Measurements from ENCODE around the gene CASR.
"Not testable (repeated sequence)": the region's sequence is repeated elsewhere in the genome, so short reads cannot be mapped to it uniquely, and the experiment has no call there.

Gene CASR

DNA sequence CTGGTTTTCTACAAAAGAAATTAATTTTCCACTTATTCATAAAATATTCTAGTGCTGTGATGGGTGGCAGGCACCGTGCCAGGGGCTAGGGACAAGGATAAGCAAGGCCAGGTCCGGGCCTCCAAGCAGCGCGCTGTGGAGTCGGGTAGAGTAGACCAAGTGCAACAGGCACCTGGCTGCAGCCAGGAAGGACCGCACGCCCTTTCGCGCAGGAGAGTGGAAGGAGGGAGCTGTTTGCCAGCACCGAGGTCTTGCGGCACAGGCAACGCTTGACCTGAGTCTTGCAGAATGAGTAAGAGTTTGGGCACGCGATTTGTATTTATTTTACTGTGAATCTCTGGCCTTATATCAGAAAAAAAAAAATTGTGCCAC lies at the start of gene CASR:
Gene CASR, plus strand, starts transcription at position 148 of the 372 bp plus-strand sequence. CDS start 70,522 bp downstream, outside the sequence.
- Histone ChIP-seq H3K9me3 (ENCODE audit: control insufficient read depth, insufficient read depth, low read length) (no peaks in the 10 kb centered on the region), H3K9ac (ENCODE audit: low read depth, low read length) (peak within 1 kb of the TSS; percentile 47; the same call in 1 of the 2 replicates), H3K4me1 (ENCODE audit: insufficient read depth, low read length) (no peaks in the 10 kb centered on the region), H3K36me3 (ENCODE audit: insufficient read depth, low read length) (no peaks in the 10 kb centered on the region)

- no peak overlapping the region for H3K9ac ChIP-seq (ENCODE audit: low read depth, low read length)
These were observed 37.0 kb upstream of the CASR start for GRCh38 chr3:122146466-122146865.

DNA sequence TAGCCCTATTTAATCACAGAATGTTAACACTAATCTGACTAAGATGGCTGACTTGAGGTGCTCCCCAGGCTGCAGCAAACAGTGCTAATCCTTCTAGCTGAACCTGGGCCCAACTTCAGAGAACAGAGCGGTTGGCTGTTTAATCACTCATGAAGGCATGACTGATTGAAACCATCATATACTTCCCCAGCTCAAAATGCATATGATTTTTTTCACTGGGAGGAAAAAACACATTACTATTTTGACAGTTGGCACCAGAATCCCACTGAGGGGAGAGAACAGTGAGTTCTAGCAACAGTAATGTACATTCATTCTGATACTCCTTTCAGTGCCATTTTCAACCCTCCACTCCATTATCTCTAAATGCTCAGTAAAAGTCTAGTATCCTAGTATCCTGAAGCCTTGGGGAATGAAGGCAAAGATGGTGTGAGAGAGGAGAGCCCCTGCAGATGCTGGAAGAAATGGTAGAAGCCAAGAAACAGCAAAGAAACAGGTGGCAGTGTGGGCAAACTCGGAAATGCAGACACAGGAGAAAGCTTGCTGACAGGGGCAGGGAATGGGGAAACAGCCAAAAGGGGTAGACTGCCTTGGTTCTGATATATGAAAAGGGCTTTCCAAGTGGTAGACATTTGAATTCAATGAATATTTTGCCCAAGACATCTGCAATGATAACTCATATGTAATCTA lies 34.4 kb upstream of the CASR start:
- no peaks in the 10 kb centered on the region for H3K36me3 ChIP-seq (ENCODE audit: insufficient read depth, low read length)
- H3K4me1 ChIP-seq (ENCODE audit: insufficient read depth, low read length): no peaks in the 10 kb centered on the region
- H3K9ac ChIP-seq (ENCODE audit: low read depth, low read length): no peak overlapping the region
- H3K9me3 ChIP-seq (ENCODE audit: control insufficient read depth, insufficient read depth, low read length): no peaks in the 10 kb centered on the region

More at GRCh38 chr3:122146466-122146865, 37.0 kb upstream of the CASR start:
- Histone ChIP-seq H3K4me1 (ENCODE audit: insufficient read depth, low read length) (no peaks in the 10 kb centered on the region), H3K9me3 (ENCODE audit: control insufficient read depth, insufficient read depth, low read length) (no peaks in the 10 kb centered on the region), H3K36me3 (ENCODE audit: insufficient read depth, low read length) (no peaks in the 10 kb centered on the region)

- Histone ChIP-seq H3K9ac (ENCODE audit: low read depth, low read length) (no peak overlapping the region), H3K4me1 (ENCODE audit: insufficient read depth, low read length) (no peaks in the 10 kb centered on the region), H3K36me3 (ENCODE audit: insufficient read depth, low read length) (no peaks in the 10 kb centered on the region), H3K9me3 (ENCODE audit: control insufficient read depth, insufficient read depth, low read length) (no peaks in the 10 kb centered on the region)
These were observed 32.0 kb upstream of the CASR start for GRCh38 chr3:122151480-122151879.

GRCh38 chr3:122164983-122165382 lies 18.5 kb upstream of the CASR start:
- H3K9me3 ChIP-seq (ENCODE audit: control insufficient read depth, insufficient read depth, low read length); H3K4me1 ChIP-seq (ENCODE audit: insufficient read depth, low read length); H3K36me3 ChIP-seq (ENCODE audit: insufficient read depth, low read length); H3K9ac ChIP-seq (ENCODE audit: low read depth, low read length): not testable (repeated sequence)

DNA sequence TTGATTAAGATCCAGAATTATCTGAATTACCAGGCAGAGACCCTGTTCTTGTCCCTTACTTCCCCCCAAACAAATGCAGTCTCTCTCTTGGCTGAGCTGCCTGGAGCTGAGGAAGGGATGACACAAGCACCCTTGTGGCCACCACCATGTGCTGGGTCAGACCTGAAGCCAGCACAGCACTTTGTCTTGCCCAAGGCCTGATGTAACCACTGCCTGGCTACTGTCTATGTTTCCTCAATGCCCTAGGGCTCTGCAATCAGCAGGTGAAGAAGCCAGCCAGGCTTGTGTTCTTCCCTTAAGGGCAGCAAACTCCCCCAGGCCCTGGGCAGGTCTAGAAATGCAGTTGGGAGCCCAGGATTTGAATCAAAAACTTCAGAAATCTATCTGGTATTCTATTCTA lies 15.8 kb upstream of the CASR start:
- no peaks in the 10 kb centered on the region for H3K36me3 ChIP-seq (ENCODE audit: insufficient read depth, low read length)
- H3K9me3 ChIP-seq (ENCODE audit: control insufficient read depth, insufficient read depth, low read length): no peaks in the 10 kb centered on the region
- H3K9ac ChIP-seq (ENCODE audit: low read depth, low read length): no peak overlapping the region

DNA sequence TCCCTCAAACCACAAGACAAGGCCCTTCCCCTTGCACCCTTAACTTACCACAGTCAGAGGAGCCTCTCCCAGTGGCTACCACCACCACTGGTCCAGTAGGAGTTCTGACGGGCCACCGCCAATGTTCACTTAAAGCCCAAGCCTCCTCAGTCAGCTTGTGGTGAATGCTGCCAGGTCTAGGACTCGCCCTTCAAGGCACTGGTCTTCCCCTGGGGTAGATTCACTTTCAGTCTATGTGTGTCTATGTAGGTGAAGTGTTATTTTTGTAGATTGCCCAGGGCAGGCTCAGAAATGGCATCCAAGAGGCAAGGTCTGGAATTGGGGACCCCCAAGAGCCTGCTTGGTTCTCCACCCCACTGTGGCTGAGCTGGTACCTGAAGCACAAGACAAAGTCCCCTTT lies 15.4 kb upstream of the CASR start:
- no peaks in the 10 kb centered on the region for H3K4me1 ChIP-seq (ENCODE audit: insufficient read depth, low read length)
- H3K9me3 ChIP-seq (ENCODE audit: control insufficient read depth, insufficient read depth, low read length): no peaks in the 10 kb centered on the region
- H3K9ac ChIP-seq (ENCODE audit: low read depth, low read length): no peak overlapping the region
- H3K36me3 ChIP-seq (ENCODE audit: insufficient read depth, low read length): no peaks in the 10 kb centered on the region

More for the DNA sequence above, 15.8 kb upstream of the CASR start:
- H3K4me1 ChIP-seq (ENCODE audit: insufficient read depth, low read length): no peaks in the 10 kb centered on the region

DNA sequence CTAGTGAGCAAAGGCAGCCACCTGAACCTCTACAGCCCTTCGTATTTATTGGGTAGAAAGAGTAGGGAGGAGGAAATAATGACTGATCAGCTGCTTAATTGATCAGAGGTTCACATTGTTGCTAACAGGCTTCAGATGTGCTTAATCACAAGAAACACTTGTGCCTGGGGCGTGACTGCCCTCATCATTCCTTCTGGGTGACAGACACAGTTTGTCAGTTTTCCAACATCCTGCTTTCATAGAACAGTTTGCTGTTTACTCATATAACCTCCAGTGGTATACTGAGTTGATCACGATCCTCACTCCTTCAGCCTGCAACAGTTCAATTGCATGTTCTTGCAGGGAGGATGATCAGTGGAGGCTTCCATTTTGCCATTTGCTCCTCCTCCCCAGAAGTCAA lies 13.6 kb upstream of the CASR start:
- Histone ChIP-seq H3K9me3 (ENCODE audit: control insufficient read depth, insufficient read depth, low read length) (no peaks in the 10 kb centered on the region), H3K36me3 (ENCODE audit: insufficient read depth, low read length) (no peaks in the 10 kb centered on the region), H3K4me1 (ENCODE audit: insufficient read depth, low read length) (no peaks in the 10 kb centered on the region), H3K9ac (ENCODE audit: low read depth, low read length) (no peak overlapping the region)

- H3K9me3 ChIP-seq (ENCODE audit: control insufficient read depth, insufficient read depth, low read length); H3K4me1 ChIP-seq (ENCODE audit: insufficient read depth, low read length); H3K9ac ChIP-seq (ENCODE audit: low read depth, low read length); H3K36me3 ChIP-seq (ENCODE audit: insufficient read depth, low read length): not testable (repeated sequence)
These were observed 12.1 kb upstream of the CASR start for GRCh38 chr3:122171361-122171760.

DNA sequence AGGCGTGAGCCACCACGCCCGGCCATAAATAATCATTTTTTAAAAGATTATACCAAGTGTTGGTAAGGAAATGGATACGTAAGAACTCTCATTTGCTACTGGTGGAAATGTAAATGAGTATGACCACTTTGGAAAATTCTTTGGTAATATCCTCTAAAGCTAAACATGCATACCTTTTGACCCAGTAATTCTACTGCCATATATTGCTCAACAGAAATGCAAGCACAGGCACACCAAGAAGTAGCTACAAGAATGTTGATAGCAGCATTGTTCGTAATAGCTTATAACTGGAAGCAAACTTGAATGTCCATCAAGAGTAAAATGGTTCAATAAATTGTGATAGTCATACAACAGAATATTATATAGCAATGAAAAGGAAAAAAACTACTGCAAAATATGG lies 4.8 kb upstream of the CASR start:
- H3K9ac ChIP-seq (ENCODE audit: low read depth, low read length): no peak overlapping the region
- no peaks in the 10 kb centered on the region for H3K4me1 ChIP-seq (ENCODE audit: insufficient read depth, low read length)
- no peaks in the 10 kb centered on the region for H3K9me3 ChIP-seq (ENCODE audit: control insufficient read depth, insufficient read depth, low read length)
- H3K36me3 ChIP-seq (ENCODE audit: insufficient read depth, low read length): no peaks in the 10 kb centered on the region

DNA sequence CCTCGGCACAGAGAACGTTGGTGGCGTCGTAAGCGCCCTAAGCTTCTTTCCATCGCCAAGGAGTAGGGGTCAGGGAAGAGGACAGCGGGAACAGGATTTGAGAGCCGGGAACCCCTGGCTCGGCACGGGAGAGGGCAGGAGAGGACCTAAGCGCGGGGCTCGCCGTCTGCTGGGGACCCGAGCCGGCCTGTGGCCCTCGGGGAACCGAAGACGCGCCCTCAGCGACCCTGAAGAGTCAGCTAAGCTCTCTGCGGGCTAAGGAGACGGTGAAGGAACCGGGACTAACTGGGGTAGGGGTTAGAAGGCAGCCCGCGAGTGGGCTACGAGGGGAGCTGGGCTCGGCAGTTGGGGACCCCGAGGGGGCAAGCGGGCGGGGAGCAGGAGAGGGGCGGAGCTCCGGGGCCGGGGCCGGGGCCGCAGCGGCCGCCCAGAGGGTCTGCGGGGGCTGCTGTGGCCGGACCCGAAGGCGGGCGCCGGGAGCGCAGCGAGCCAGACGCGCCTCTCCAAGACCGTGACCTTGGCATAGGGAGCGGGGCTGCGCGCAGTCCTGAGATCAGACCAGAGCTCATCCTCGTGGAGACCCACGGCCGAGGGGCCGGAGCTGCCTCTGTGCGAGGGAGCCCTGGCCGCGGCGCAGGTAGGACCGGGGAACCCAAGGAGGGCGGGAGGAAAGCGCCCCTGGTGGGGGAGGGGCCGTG lies 574 bp downstream of the CASR start:
- Histone ChIP-seq H3K9me3 (ENCODE audit: control insufficient read depth, insufficient read depth, low read length) (no peaks in the 10 kb centered on the region), H3K36me3 (ENCODE audit: insufficient read depth, low read length) (no peaks in the 10 kb centered on the region), H3K4me1 (ENCODE audit: insufficient read depth, low read length) (no peaks in the 10 kb centered on the region), H3K9ac (ENCODE audit: low read depth, low read length) (peak overlapping the region; percentile 47; the same call in 1 of the 2 replicates)

GRCh38 chr3:122184591-122184929 lies 1.1 kb downstream of the CASR start:
- Histone ChIP-seq H3K9ac (ENCODE audit: low read depth, low read length) (peak overlapping the region; percentile 47), H3K9me3 (ENCODE audit: control insufficient read depth, insufficient read depth, low read length) (no peaks in the 10 kb centered on the region), H3K36me3 (ENCODE audit: insufficient read depth, low read length) (no peaks in the 10 kb centered on the region), H3K4me1 (ENCODE audit: insufficient read depth, low read length) (no peaks in the 10 kb centered on the region)

- no peaks in the 10 kb centered on the region for H3K9me3 ChIP-seq (ENCODE audit: control insufficient read depth, insufficient read depth, low read length)
- H3K4me1 ChIP-seq (ENCODE audit: insufficient read depth, low read length): no peaks in the 10 kb centered on the region
- H3K36me3 ChIP-seq (ENCODE audit: insufficient read depth, low read length): no peaks in the 10 kb centered on the region
- no peak overlapping the region for H3K9ac ChIP-seq (ENCODE audit: low read depth, low read length)
These were observed 2.9 kb downstream of the CASR start for GRCh38 chr3:122186372-122186771.

DNA sequence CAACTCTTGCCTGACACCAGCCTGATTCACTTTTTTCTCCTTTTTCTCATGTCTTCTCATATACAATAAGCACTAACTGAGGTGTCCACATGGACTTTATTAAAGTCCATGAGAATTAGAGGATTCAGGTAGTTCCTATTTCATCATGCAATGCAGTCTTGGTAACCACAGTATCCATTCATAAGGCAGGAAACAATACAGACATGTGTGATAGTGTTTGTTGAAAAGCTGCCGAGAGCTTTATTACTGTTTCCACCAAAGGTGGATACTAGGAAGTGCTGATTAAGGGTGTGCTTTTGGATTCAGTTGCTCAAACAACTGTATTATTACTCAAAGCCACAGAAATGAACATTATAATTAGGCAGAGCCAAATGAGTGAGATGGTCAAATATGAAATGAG lies 5.3 kb downstream of the CASR start:
- no peaks in the 10 kb centered on the region for H3K36me3 ChIP-seq (ENCODE audit: insufficient read depth, low read length)
- H3K9me3 ChIP-seq (ENCODE audit: control insufficient read depth, insufficient read depth, low read length): no peaks in the 10 kb centered on the region
- no peak overlapping the region for H3K9ac ChIP-seq (ENCODE audit: low read depth, low read length)
- no peaks in the 10 kb centered on the region for H3K4me1 ChIP-seq (ENCODE audit: insufficient read depth, low read length)

DNA sequence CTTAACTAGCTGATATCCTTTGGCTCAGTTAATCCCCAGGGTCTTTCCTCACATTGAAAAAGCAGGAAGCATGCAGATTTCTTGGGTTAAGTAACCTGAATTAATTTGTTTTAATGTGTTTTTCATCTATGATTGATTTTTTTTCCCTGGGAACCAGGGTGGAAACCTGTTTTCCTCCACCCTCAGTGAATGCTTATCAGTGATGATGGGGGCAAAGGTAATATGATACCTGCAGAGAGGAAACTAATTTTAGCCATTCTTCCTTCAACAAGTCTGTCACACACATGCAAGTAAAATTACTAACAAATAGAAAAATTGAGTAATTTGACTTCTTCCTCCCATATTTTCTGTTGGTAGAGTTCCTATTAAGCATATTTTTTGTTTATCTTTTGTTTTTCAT lies 5.9 kb downstream of the CASR start:
- no peak overlapping the region for H3K9ac ChIP-seq (ENCODE audit: low read depth, low read length)
- no peaks in the 10 kb centered on the region for H3K9me3 ChIP-seq (ENCODE audit: control insufficient read depth, insufficient read depth, low read length)
- H3K4me1 ChIP-seq (ENCODE audit: insufficient read depth, low read length): no peaks in the 10 kb centered on the region
- H3K36me3 ChIP-seq (ENCODE audit: insufficient read depth, low read length): no peaks in the 10 kb centered on the region

Data from ES-I3 (cell line).